ENCODE data around the gene SACS.
"Not testable (repeated sequence)": the region's sequence is repeated elsewhere in the genome, so short reads cannot be mapped to it uniquely, and the experiment has no call there.

The SACS gene

GRCh38 chr13:23314837-23315236 is 118.7 kb downstream of the SACS start:
- H3K4me1 ChIP-seq (ENCODE audit: control insufficient read depth, insufficient read depth, low read length); H3K36me3 ChIP-seq (ENCODE audit: control insufficient read depth, insufficient read depth, low read length); H3K27me3 ChIP-seq (ENCODE audit: control insufficient read depth, insufficient read depth, low read length, poor library complexity, severe bottlenecking); H3K4me3 ChIP-seq (ENCODE audit: insufficient read depth, low read depth, low read length); H3K9me3 ChIP-seq (ENCODE audit: control insufficient read depth, low read length); H3K27ac ChIP-seq (ENCODE audit: insufficient read depth, low read depth, low read length, poor library complexity, severe bottlenecking): not testable (repeated sequence)
- WGBS, 2 experiments, result 81 to 84% methylated on average over 6 of the region's 6 CpGs

DNA sequence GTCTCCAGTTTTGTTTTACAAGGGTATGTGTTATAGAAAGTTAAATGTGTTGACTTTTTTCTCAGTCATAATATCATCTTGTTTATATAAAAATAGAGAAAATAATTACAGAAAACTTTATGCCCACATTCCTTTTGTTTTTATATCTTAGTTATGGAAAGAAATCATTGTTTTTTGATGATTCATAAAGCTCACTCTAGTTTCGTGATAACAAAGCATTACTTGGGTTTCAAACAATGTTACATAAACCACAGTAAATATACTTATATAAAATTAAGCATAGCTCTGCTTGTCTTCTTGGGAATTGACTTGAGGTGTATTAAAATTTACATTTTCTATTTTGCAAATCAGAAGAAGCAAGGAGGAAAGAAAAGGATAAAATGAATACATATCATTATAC is 140.9 kb downstream of the SACS start:
- no CpG with 5 or more reads among the region's 1 CpG for WGBS, 2 experiments
- H3K4me3 ChIP-seq (ENCODE audit: insufficient read depth, low read depth, low read length), result no peak overlapping the region

DNA sequence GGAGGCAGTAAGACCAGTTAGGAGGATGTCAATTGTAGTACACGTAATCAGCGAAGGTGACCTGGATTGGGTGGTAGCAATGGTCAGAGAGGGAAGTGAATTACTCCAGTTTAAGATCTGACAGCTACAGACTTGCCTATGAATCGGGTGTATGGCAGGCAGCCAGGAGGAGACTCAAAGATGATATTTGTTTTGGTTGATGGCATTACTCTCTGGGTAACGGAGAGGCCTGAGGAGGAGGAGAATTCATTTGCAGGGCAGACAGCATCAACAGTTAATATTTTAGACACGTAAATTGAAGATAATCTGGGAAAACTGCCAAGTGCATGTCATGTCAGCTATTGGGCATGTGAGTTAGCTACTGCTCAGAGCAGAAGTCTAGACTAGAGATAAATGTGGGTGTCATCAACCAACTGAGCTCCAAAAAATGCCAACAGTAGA is 143.6 kb downstream of the SACS start:
- Histone ChIP-seq H3K27ac (ENCODE audit: insufficient read depth, low read depth, low read length, poor library complexity, severe bottlenecking) (no peak overlapping the region), H3K4me1 (ENCODE audit: control insufficient read depth, insufficient read depth, low read length) (no peaks in the 10 kb centered on the region), H3K36me3 (ENCODE audit: control insufficient read depth, insufficient read depth, low read length) (no peaks in the 10 kb centered on the region), H3K4me3 (ENCODE audit: insufficient read depth, low read depth, low read length) (no peak overlapping the region), H3K27me3 (ENCODE audit: control insufficient read depth, insufficient read depth, low read length, poor library complexity, severe bottlenecking) (no peaks in the 10 kb centered on the region), H3K9me3 (ENCODE audit: control insufficient read depth, low read length) (no peaks in the 10 kb centered on the region)
- 95 to 96% methylated on average over 5 of the region's 5 CpGs for WGBS, 2 experiments

More for the DNA sequence above, 140.9 kb downstream of the SACS start:
- no peaks in the 10 kb centered on the region for H3K27me3 ChIP-seq (ENCODE audit: control insufficient read depth, insufficient read depth, low read length, poor library complexity, severe bottlenecking)
- no peaks in the 10 kb centered on the region for H3K4me1 ChIP-seq (ENCODE audit: control insufficient read depth, insufficient read depth, low read length)
- H3K9me3 ChIP-seq (ENCODE audit: control insufficient read depth, low read length), result no peaks in the 10 kb centered on the region
- H3K36me3 ChIP-seq (ENCODE audit: control insufficient read depth, insufficient read depth, low read length), result no peaks in the 10 kb centered on the region
- H3K27ac ChIP-seq (ENCODE audit: insufficient read depth, low read depth, low read length, poor library complexity, severe bottlenecking), result no peak overlapping the region

DNA sequence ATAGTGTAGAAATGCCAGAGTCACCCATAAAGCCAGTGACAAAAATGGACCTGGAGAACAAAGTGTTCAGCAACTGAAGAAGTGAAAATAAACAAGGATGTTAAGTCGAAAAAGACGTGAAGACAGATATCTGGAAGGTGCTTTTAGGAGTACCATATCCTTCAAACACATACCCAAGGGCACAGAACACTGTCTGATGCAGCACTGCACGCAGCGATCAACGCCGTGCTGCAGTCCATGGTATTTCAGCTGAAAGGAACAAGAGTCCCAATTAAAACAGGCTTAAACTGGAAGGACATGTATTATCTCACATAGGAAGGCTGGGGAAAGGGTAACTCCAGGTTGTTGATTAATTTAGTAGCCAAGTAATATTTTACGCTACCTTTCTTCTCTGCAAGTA is 144.5 kb downstream of the SACS start:
- WGBS, 2 experiments, result 82 to 87% methylated on average over 7 of the region's 7 CpGs
- Histone ChIP-seq H3K36me3 (ENCODE audit: control insufficient read depth, insufficient read depth, low read length) (no peaks in the 10 kb centered on the region), H3K9me3 (ENCODE audit: control insufficient read depth, low read length) (no peaks in the 10 kb centered on the region), H3K27ac (ENCODE audit: insufficient read depth, low read depth, low read length, poor library complexity, severe bottlenecking) (no peak overlapping the region), H3K4me3 (ENCODE audit: insufficient read depth, low read depth, low read length) (no peak overlapping the region), H3K27me3 (ENCODE audit: control insufficient read depth, insufficient read depth, low read length, poor library complexity, severe bottlenecking) (no peaks in the 10 kb centered on the region), H3K4me1 (ENCODE audit: control insufficient read depth, insufficient read depth, low read length) (no peaks in the 10 kb centered on the region)

DNA sequence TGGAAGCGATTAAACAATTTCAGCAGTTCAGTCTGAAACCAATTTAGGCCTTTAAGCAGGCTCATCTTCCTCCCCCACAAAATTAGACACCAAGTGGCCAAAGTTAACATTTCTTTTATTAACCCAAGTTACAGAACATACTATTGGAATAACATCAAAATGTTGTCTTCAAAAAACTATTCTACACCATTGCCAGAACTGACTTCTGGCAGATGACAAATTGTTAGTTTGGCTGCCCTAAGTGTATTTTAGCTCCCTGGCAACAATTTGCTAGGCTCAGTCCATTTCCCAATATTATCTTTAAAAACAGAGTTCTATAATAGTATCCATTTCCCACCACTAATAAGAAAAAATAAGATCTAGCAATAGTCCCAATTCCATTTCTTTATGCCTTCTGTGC is 144.9 kb downstream of the SACS start:
- H3K4me3 ChIP-seq (ENCODE audit: insufficient read depth, low read depth, low read length), result no peak overlapping the region
- H3K9me3 ChIP-seq (ENCODE audit: control insufficient read depth, low read length), result no peaks in the 10 kb centered on the region
- H3K4me1 ChIP-seq (ENCODE audit: control insufficient read depth, insufficient read depth, low read length), result no peaks in the 10 kb centered on the region
- H3K27ac ChIP-seq (ENCODE audit: insufficient read depth, low read depth, low read length, poor library complexity, severe bottlenecking), result no peak overlapping the region
- no peaks in the 10 kb centered on the region for H3K27me3 ChIP-seq (ENCODE audit: control insufficient read depth, insufficient read depth, low read length, poor library complexity, severe bottlenecking)
- H3K36me3 ChIP-seq (ENCODE audit: control insufficient read depth, insufficient read depth, low read length), result no peaks in the 10 kb centered on the region
- WGBS, 2 experiments, result 95 to 100% methylated on average over 1 of the region's 1 CpG

- Histone ChIP-seq H3K27ac (ENCODE audit: insufficient read depth, low read depth, low read length, poor library complexity, severe bottlenecking) (no peak overlapping the region), H3K9me3 (ENCODE audit: control insufficient read depth, low read length) (no peaks in the 10 kb centered on the region), H3K36me3 (ENCODE audit: control insufficient read depth, insufficient read depth, low read length) (no peaks in the 10 kb centered on the region), H3K27me3 (ENCODE audit: control insufficient read depth, insufficient read depth, low read length, poor library complexity, severe bottlenecking) (no peaks in the 10 kb centered on the region), H3K4me1 (ENCODE audit: control insufficient read depth, insufficient read depth, low read length) (no peaks in the 10 kb centered on the region), H3K4me3 (ENCODE audit: insufficient read depth, low read depth, low read length) (no peak overlapping the region)
- WGBS, 2 experiments, result 96% methylated on average over 3 to 5 of the region's 5 CpGs
These were observed 154.2 kb downstream of the SACS start for GRCh38 chr13:23279321-23279720.
